ENCODE measurements around the gene CAPZB. TPM values are rescaled to one million over a fixed set of nuclear protein-coding genes. Genes with fewer than 3 reads are reported as not detected.

Gene CAPZB
- total and polyA plus RNA-seq, 7 donors: 128 to 454 (median 214) TPM

GRCh38 chr1:19488136-19488535 lies 2.8 kb upstream of the CAPZB start:
- intact Hi-C loops (cut with DNase I): no loop called here
- no peak overlapping the region for H3K4me3 ChIP-seq
- no peaks in the 10 kb centered on the region for H3K36me3 ChIP-seq
- H3K27ac ChIP-seq: peak overlapping the region; percentile 99 to 100 (median 100)
- H3K27me3 ChIP-seq: no peaks in the 10 kb centered on the region
- TF ChIP-seq POLR2A (IDR thresholded peaks at IDR 0.05) (no peak), EP300 (IDR thresholded peaks at IDR 0.05) (no peak), CTCF (IDR thresholded peaks at IDR 0.05) (no peak), POLR2AphosphoS5 (IDR thresholded peaks at IDR 0.05) (no peak)
- WGBS, 2 donors: 78 to 81% methylated on average over 7 of the region's 7 CpGs
- peaks cover 0 to 39% (median 31%) of the 10 kb centered on the region in 4 donors for H3K4me1 ChIP-seq
- no peaks in the 10 kb centered on the region for H3K9me3 ChIP-seq
- DNase-seq: no peak

DNA sequence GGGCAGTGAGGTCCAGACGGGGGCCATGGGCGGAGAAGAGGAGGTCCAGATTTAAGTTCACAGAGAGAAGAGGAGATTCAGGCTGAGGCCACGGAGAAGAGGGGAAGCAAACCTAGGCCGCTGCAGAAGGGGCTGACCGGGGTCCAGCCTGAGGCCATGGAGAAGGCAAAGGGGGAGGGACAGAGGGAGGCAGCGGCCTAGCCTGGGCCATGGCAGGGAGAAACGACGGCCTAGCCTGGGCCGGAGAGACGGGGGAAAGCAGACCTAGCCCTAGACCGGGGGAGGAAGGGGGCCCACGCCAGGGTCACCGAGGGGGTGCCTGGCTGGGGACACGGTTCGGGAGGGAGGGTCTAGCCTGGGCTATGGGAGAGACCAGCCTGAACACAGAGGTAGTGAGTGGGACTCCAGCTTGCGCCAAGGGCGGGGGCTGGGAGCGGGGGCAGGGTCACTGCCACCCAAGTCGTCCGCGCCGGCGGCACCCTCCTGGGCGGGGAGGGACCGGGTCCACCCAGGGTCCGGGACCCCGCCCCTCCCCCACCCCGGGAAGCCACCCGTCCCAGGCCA lies 459 bp downstream of the CAPZB start:
- Histone ChIP-seq H3K9me3 (no peaks in the 10 kb centered on the region), H3K36me3 (no peaks in the 10 kb centered on the region), H3K4me1 (peaks cover 0 to 71% (median 64%) of the 10 kb centered on the region in 4 donors), H3K27ac (peak overlapping the region; percentile 99 to 100 (median 100)), H3K27me3 (no peaks in the 10 kb centered on the region), H3K4me3 (peak overlapping the region; percentile 83 to 100 (median 94))
- intact Hi-C loops (cut with DNase I): loop anchor here (2.0 to 5.0 kb wide), 3 partner anchors 48 to 160 kb away; partner anchors contain the start of gene NBL1
- TF ChIP-seq CTCF (IDR thresholded peaks at IDR 0.05) (no peak), POLR2A (IDR thresholded peaks at IDR 0.05) (no peak), POLR2AphosphoS5 (IDR thresholded peaks at IDR 0.05) (no peak), EP300 (IDR thresholded peaks at IDR 0.05) (no peak)
- WGBS, 2 donors: 1 to 2% methylated on average over 29 of the region's 29 CpGs
- DNase-seq: peak; percentile 76

GRCh38 chr1:19484338-19484797 lies 971 bp downstream of the CAPZB start:
- peaks cover 0 to 76% (median 69%) of the 10 kb centered on the region in 4 donors for H3K4me1 ChIP-seq
- TF ChIP-seq POLR2AphosphoS5 (IDR thresholded peaks at IDR 0.05) (peak in 1 of 4 donors; percentile 22), POLR2A (IDR thresholded peaks at IDR 0.05) (no peak)
- H3K9me3 ChIP-seq: no peaks in the 10 kb centered on the region
- H3K27ac ChIP-seq: peak overlapping the region; percentile 99 to 100 (median 100)
- no peaks in the 10 kb centered on the region for H3K27me3 ChIP-seq
- no peaks in the 10 kb centered on the region for H3K36me3 ChIP-seq
- intact Hi-C loops (cut with DNase I): loop anchor here (2.0 to 5.0 kb wide), 3 partner anchors 47 to 160 kb away; partner anchors contain the start of gene NBL1
- DNase-seq: peak; percentile 73
- 3% methylated on average over 32 of the region's 32 CpGs for WGBS, 2 donors
- H3K4me3 ChIP-seq: peak overlapping the region; percentile 83 to 100 (median 94)

DNA sequence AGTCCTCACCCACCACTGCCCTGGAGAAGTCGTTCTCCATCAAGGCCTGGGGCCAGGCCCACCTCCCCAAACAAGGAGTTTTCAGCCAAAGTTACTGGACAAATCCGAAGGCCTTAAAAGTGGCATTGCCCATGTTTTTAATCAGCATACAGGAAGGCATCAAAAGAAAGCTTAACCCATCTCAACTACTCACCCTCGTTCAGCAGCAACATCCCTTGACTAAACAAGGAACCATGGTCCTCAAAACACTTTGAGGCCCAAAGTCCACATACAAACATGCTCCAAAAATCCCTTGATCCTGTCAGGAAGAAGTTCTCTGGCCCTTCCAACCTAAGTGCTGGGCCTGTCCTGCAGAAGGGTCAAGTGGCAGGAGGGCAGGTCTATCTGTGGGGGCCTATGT lies 1.6 kb downstream of the CAPZB start:
- intact Hi-C loops (cut with DNase I): loop anchor here (2.0 to 5.0 kb wide), 3 partner anchors 46 to 161 kb away; partner anchors contain the start of gene NBL1
- H3K27me3 ChIP-seq: no peaks in the 10 kb centered on the region
- no peak for TF ChIP-seq CTCF (IDR thresholded peaks at IDR 0.05)
- no peak for TF ChIP-seq POLR2A (IDR thresholded peaks at IDR 0.05)
- no peak for TF ChIP-seq POLR2AphosphoS5 (IDR thresholded peaks at IDR 0.05)
- TF ChIP-seq EP300 (IDR thresholded peaks at IDR 0.05): no peak
- H3K4me3 ChIP-seq: peak overlapping the region; percentile 83 to 100 (median 94)
- DNase-seq: no peak
- H3K36me3 ChIP-seq: peaks cover 0 to 2% (median 0%) of the 10 kb centered on the region in 4 donors
- WGBS, 2 donors: 49 to 50% methylated on average over 3 of the region's 3 CpGs
- peak overlapping the region; percentile 99 to 100 (median 100) for H3K27ac ChIP-seq
- no peaks in the 10 kb centered on the region for H3K9me3 ChIP-seq
- peaks cover 0 to 83% (median 75%) of the 10 kb centered on the region in 4 donors for H3K4me1 ChIP-seq

DNA sequence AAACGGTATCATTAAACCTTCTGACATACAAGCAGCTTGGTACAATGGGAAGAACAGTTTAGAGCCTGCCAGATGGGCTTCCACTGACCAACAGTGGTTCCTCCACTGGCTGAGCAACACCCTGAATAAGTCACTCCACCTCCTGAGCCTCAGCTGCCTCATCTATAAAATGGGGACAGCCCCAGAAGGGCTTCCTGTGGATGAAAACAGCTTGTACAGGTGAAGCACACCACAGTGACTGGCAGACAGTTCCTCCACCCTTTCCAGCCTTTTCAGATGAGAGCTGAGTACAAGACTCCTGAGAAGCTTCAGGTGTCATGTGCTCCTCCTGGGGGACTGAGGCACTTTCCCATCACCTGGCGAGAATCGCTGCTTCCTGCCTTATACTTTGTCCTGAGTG lies 2.1 kb downstream of the CAPZB start:
- peaks cover 0 to 5% (median 0%) of the 10 kb centered on the region in 4 donors for H3K36me3 ChIP-seq
- intact Hi-C loops (cut with DNase I): loop anchor here (5.0 kb wide), 1 partner anchor 46 kb away; no protein-coding TSS in a partner anchor
- TF ChIP-seq POLR2A (IDR thresholded peaks at IDR 0.05): no peak
- no peak for TF ChIP-seq CTCF (IDR thresholded peaks at IDR 0.05)
- TF ChIP-seq EP300 (IDR thresholded peaks at IDR 0.05): no peak
- no peak for TF ChIP-seq POLR2AphosphoS5 (IDR thresholded peaks at IDR 0.05)
- peaks cover 0 to 87% (median 79%) of the 10 kb centered on the region in 4 donors for H3K4me1 ChIP-seq
- no peak for DNase-seq
- no peaks in the 10 kb centered on the region for H3K9me3 ChIP-seq
- no peaks in the 10 kb centered on the region for H3K27me3 ChIP-seq
- peak overlapping the region; percentile 99 to 100 (median 100) for H3K27ac ChIP-seq
- peak overlapping the region in 3 of 4 donors; percentile 83 to 98 (median 89) for H3K4me3 ChIP-seq
- WGBS, 2 donors: 53 to 62% methylated on average over 3 of the region's 3 CpGs

All from sigmoid colon (tissue), 7 donors.